MCF 10A (cell line): ENCODE results near the gene COL25A1. TPM values are rescaled to one million over a fixed set of nuclear protein-coding genes. Genes with fewer than 3 reads are reported as not detected.
A peak's percentile ranks its signal among the peaks of the same experiment; 100 is the strongest.

Source experiments
- BruUV-seq: library from RNA; stranded (reverse); fragments of 400-500 nt; replicated peaks from 2 replicates; lab custom pipeline; 2021; lab: Mats Ljungman, UMichigan
- CTCF ChIA-PET: fragments of 300-600 bp; sonication (Branson Sonifier 250); formaldehyde crosslinking; extraction: SDS; loops from one replicate; lab custom pipeline; 2021; ENCODE audit warnings: antibody characterized with exemption, inconsistent platforms; lab: Yijun Ruan, JAX
- POLR2A ChIA-PET: fragments of 300-600, 350-650 bp; sonication (Branson Sonifier 250); formaldehyde crosslinking; extraction: SDS; loops from one replicate; lab custom pipeline; 2020; ENCODE audit warnings: antibody characterized with exemption, inconsistent platforms; lab: Yijun Ruan, JAX
- DNase-seq: peaks from one replicate; pipeline ENCODE4 v3.0.0-alpha.2; 2018; ENCODE audit not compliant: unreplicated experiment
- H3K27ac Mint-ChIP-seq: one replicate; pipeline ENCODE4 v1.8.0; 2022; ENCODE audit warnings: mild to moderate bottlenecking, low read depth, mixed read lengths; ENCODE audit not compliant: unreplicated experiment
- H3K27me3 Mint-ChIP-seq: one replicate; pipeline ENCODE4 v1.8.0; 2022; ENCODE audit warnings: mixed read lengths; ENCODE audit not compliant: insufficient read depth, unreplicated experiment
- H3K36me3 Mint-ChIP-seq: one replicate; pipeline ENCODE4 v1.8.0; 2022; ENCODE audit warnings: mild to moderate bottlenecking, moderate library complexity, mixed read lengths; ENCODE audit not compliant: insufficient read depth, unreplicated experiment
- H3K4me1 Mint-ChIP-seq: one replicate; pipeline ENCODE4 v1.8.0; 2022; ENCODE audit warnings: mixed read lengths; ENCODE audit not compliant: insufficient read depth, unreplicated experiment
- H3K4me3 Mint-ChIP-seq: one replicate; pipeline ENCODE4 v1.8.0; 2022; ENCODE audit warnings: mild to moderate bottlenecking, moderate library complexity, mixed read lengths; ENCODE audit not compliant: unreplicated experiment
- H3K9me3 Mint-ChIP-seq: one replicate; pipeline ENCODE4 v1.8.0; 2022; ENCODE audit warnings: mixed read lengths; ENCODE audit not compliant: unreplicated experiment
- intact Hi-C: fragments of 100-400 bp; cut with micrococcal nuclease; formaldehyde crosslinking; loops from 2 replicates; pipeline ENCODE4 v1.14.1; 2022
- total RNA-seq: library from RNA; stranded (reverse); gene quantifications from 2 replicates; pipeline ENCODE4 v1.2.3, GENCODE V29; 2022
- TF ChIP-seq, protein P1 (sequence below): fragments of 200-600 bp; IDR thresholded peaks from one replicate; pipeline ENCODE4 v1.8.0; 2022; ENCODE audit warnings: antibody characterized with exemption, mild to moderate bottlenecking; ENCODE audit not compliant: unreplicated experiment

COL25A1 gene
- total RNA-seq, 1 experiment from 2014 or later: not detected

DNA sequence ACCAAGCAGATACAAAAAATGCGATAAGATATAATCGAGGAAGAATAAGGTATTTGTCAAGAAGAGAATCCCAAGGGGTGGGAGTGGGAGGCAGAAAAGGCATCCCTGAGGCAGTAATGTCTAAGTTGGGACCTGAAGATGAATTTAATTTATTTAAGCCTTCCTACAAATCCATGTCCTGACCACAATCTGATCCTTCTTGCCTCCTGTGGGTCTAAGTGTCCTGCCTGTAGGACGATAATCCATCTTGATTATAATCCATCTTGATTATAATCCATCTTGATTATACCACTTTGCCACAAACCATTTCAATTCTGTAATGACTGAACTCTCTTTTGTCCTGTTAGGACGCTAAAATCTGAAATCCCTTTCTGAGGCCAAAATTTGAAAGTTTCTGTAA, 130.2 kb downstream of the COL25A1 start:
- Mint-ChIP-seq H3K4me3 (no peak overlapping the region), H3K4me1 (peaks cover 14% of the 10 kb centered on the region), H3K9me3 (no peaks in the 10 kb centered on the region), H3K27ac (no peak overlapping the region), H3K27me3 (no peaks in the 10 kb centered on the region), H3K36me3 (no peaks in the 10 kb centered on the region)
- no peak for DNase-seq
- BruUV-seq: no TSS peak
- ChIA-PET CTCF (no interaction called here), POLR2A (interaction anchor here (0.7 kb wide), 1 partner anchor 115 kb away, joined by 3 read pairs; no protein-coding TSS in a partner anchor)
- TF ChIP-seq, protein P1, sequence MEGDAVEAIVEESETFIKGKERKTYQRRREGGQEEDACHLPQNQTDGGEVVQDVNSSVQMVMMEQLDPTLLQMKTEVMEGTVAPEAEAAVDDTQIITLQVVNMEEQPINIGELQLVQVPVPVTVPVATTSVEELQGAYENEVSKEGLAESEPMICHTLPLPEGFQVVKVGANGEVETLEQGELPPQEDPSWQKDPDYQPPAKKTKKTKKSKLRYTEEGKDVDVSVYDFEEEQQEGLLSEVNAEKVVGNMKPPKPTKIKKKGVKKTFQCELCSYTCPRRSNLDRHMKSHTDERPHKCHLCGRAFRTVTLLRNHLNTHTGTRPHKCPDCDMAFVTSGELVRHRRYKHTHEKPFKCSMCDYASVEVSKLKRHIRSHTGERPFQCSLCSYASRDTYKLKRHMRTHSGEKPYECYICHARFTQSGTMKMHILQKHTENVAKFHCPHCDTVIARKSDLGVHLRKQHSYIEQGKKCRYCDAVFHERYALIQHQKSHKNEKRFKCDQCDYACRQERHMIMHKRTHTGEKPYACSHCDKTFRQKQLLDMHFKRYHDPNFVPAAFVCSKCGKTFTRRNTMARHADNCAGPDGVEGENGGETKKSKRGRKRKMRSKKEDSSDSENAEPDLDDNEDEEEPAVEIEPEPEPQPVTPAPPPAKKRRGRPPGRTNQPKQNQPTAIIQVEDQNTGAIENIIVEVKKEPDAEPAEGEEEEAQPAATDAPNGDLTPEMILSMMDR: no peak
- intact Hi-C loops: no loop called here

DNA sequence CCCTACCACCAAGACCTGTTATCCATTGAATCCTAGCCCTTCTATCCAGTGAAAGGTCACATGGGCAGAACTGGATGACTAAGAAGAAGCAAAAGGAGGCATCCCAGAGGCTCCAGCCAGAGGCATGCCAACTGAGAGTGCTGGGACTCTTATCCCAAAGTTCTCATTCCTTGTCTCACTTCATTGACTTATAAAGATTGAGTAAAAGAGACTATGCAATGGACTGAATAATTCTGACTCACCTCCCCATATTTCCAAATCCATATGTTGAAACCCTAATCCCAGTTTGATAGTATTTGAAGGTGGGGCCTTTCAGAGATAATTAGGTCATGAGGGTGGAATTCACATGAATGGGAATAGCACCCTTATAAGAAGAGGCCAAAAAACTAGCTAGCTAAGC, 131.4 kb downstream of the COL25A1 start:
- POLR2A ChIA-PET: interaction anchor here (0.6 to 1.1 kb wide), 3 partner anchors 16 to 584 kb away, joined by 3 read pairs; no protein-coding TSS in a partner anchor
- no peaks in the 10 kb centered on the region for H3K9me3 Mint-ChIP-seq

DNA sequence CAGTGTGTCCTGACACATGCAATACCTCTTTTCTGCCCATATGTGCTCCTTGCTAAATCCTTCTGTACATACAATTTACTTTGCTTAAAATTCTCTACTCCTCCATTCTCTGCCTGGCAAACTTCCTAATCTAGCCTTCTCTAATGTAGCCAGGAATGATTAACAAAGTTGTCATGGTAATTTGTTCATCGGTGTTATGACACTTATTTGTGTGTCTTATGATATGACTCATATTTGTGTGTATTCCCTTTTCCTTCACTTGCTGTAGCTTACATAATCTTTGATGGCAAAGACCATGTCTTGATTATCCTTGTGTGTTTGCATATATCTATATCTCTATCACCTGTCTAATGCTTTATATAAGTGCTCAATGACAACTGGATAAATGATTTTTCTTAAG, 133.3 kb downstream of the COL25A1 start:
- no TSS peak for BruUV-seq
- ChIA-PET CTCF (interaction anchor here (0.7 kb wide), 1 partner anchor 13 kb away, joined by 4 read pairs; no protein-coding TSS in a partner anchor), POLR2A (interaction anchor here (0.6 to 0.8 kb wide), 2 partner anchors 10 to 143 kb away, joined by 3 to 4 read pairs; no protein-coding TSS in a partner anchor)
- TF ChIP-seq, protein P1: no peak
- no peaks in the 10 kb centered on the region for H3K36me3 Mint-ChIP-seq
- H3K4me3 Mint-ChIP-seq: no peak overlapping the region
- DNase-seq: peak; percentile 73
- no peaks in the 10 kb centered on the region for H3K27me3 Mint-ChIP-seq
- H3K27ac Mint-ChIP-seq: no peak overlapping the region
- H3K4me1 Mint-ChIP-seq: peaks cover 14% of the 10 kb centered on the region
- H3K9me3 Mint-ChIP-seq: no peaks in the 10 kb centered on the region
- intact Hi-C loops: no loop called here

More for the DNA sequence above, 131.4 kb downstream of the COL25A1 start:
- intact Hi-C loops: no loop called here
- BruUV-seq: no TSS peak
- peaks cover 14% of the 10 kb centered on the region for H3K4me1 Mint-ChIP-seq
- TF ChIP-seq, protein P1: no peak
- no peaks in the 10 kb centered on the region for H3K36me3 Mint-ChIP-seq
- no peak overlapping the region for H3K27ac Mint-ChIP-seq
- DNase-seq: peak; percentile 89
- CTCF ChIA-PET: no interaction called here
- no peaks in the 10 kb centered on the region for H3K27me3 Mint-ChIP-seq
- H3K4me3 Mint-ChIP-seq: no peak overlapping the region

DNA sequence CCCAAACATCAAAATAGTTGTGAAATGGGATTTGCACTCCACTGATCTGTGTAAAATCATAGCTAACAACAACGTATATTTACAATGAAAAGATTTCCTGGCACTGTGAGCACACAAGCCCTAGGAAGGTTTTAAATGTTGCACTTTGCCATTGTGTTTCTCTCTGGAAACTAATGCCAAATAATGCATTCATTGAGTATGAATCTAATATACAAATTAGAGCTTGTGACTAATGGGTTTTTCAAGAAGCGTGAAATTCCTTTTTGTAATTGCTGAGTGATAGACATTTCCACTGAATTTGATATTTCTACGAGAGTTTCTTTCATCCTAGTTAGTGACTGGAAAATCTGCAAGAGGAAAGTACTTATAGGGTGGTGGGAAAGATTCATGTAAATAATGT, 135.9 kb downstream of the COL25A1 start:
- TF ChIP-seq, protein P1: no peak
- no TSS peak for BruUV-seq
- POLR2A ChIA-PET: interaction anchor here (2.0 kb wide), 1 partner anchor 88 kb away, joined by 5 read pairs; no protein-coding TSS in a partner anchor
- Mint-ChIP-seq H3K36me3 (no peaks in the 10 kb centered on the region), H3K4me1 (peaks cover 14% of the 10 kb centered on the region), H3K27me3 (no peaks in the 10 kb centered on the region), H3K9me3 (no peaks in the 10 kb centered on the region), H3K27ac (no peak overlapping the region), H3K4me3 (no peak overlapping the region)
- intact Hi-C loops: no loop called here
- CTCF ChIA-PET: no interaction called here
- no peak for DNase-seq
